HEK293T (cell line): Measurements from ENCODE around the gene GFRA3.

ENCODE experiments used
- CTCF ChIA-PET: fragments of 350-600 bp; formaldehyde crosslinking; extraction: SDS; loops from one replicate; lab custom pipeline; 2021; ENCODE audit warnings: antibody characterized with exemption, inconsistent platforms; lab: Yijun Ruan, JAX
- POLR2A ChIA-PET: fragments of 350-600 bp; formaldehyde crosslinking; extraction: SDS; loops from one replicate; lab custom pipeline; 2020; ENCODE audit warnings: antibody characterized with exemption, inconsistent platforms; lab: Yijun Ruan, JAX
- DNase-seq: peaks from one replicate; pipeline ENCODE4 v3.0.0; 2012; ENCODE audit warnings: mixed read lengths; ENCODE audit errors: extremely low spot score
- CTBP1 ChIP-seq: fragments of 450-650 bp; IDR thresholded peaks from 2 replicates; pipeline ENCODE4 v1.6.1; 2016; ENCODE audit warnings: borderline replicate concordance
- ELF4 ChIP-seq: fragments of 450-650 bp; IDR thresholded peaks from 2 replicates; pipeline ENCODE4 v1.6.1; 2017; ENCODE audit warnings: antibody characterized with exemption
- FOXM1 ChIP-seq: fragments of 450-650 bp; IDR thresholded peaks from 2 replicates; pipeline ENCODE4 v1.6.1; 2017; ENCODE audit warnings: mild to moderate bottlenecking, borderline replicate concordance
- LEF1 ChIP-seq: fragments of 450-650 bp; IDR thresholded peaks from 2 replicates; pipeline ENCODE4 v1.6.1; 2017; ENCODE audit warnings: mild to moderate bottlenecking, borderline replicate concordance
- SUZ12 ChIP-seq: fragments of 450-650 bp; IDR thresholded peaks from 2 replicates; pipeline ENCODE4 v1.6.1; 2016; ENCODE audit warnings: mild to moderate bottlenecking
- TARDBP ChIP-seq: fragments of 450-650 bp; IDR thresholded peaks from 2 replicates; pipeline ENCODE4 v1.6.1; 2016

The GFRA3 gene

DNA sequence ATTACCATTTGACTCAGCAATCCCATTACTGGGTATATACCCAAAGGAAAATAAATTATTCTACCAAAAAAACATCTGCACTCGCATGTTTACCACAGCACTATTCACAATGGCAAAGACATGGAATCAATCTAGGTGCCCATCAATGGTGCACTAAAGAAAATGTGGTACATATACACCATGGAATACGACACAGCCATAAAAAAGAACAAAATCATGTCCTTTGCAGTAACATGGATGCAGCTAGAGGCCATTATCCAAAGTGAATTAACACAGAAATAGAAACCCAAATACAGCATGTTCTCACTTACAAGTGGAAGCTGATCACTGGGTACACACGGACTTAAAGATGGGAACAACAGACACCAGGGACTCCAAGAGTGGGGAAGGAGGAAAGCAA is 63.4 kb downstream of the GFRA3 start:
- TF ChIP-seq FOXM1 (no peak), TARDBP (no peak), ELF4 (no peak), SUZ12 (no peak), LEF1 (no peak), CTBP1 (no peak)
- CTCF ChIA-PET, result interaction anchor here (1.0 kb wide), 1 partner anchor 32 kb away, joined by 3 read pairs; the partner anchor contains the start of gene KIF20A
- no peak for DNase-seq
- POLR2A ChIA-PET, result no interaction called here
